ENCODE results near the gene C1QTNF8. TPM values are rescaled to one million over a fixed set of nuclear protein-coding genes. Genes with fewer than 3 reads are reported as not detected.

The C1QTNF8 gene
- total and polyA plus RNA-seq, 2 of the 8 experiments (the other 6 are each of a cell fraction or from before 2014, with no cell fraction given), result not detected

DNA sequence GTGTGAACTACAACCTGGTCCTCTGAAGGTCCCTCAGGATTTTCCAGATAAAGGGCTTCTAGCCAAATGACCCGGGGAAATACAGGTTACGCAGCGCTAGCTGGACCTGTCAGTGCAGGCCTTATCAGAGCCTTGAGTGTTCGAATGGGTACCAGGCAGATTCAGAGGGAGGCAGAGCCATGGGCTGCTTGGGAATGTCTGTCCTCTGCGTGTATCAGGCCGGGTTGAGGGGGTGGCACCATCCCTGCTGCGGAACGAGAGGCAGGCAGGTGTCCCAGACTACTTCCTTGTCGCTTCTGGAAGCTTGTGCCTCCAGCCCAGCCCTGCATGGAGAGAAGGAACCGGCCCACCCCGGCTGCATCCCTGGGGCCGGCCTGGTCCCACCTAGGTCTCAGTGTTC is 57.1 kb downstream of the C1QTNF8 start:
- 91% methylated on average over 9 of the region's 12 CpGs; no CpG with 5 or more reads in 1 of the 2 experiments for WGBS, 2 experiments (ENCODE audit: extremely low coverage in 1 of 2, insufficient coverage in 1 of 2, insufficient read length in 1 of 2, insufficient replicate concordance in 2 of 2, low coverage in 1 of 2, low lambda C conversion rate in 2 of 2, missing lambda C conversion rate in 1 of 2)
- no peak overlapping the region for H3K9ac ChIP-seq (replicated peaks in 1 of 4; ENCODE audit: extremely low read depth in 1 of 4, low read depth in 3 of 4, low read length in 3 of 4)
- H2BK5ac ChIP-seq (ENCODE audit: low read depth, low read length), result no peak overlapping the region
- H3K79me2 ChIP-seq (ENCODE audit: control insufficient read depth in 1 of 2, insufficient read depth in 2 of 2, low read length in 2 of 2), result no peaks in the 10 kb centered on the region
- FAIRE-seq (no peak), DNase-seq (ENCODE audit: low read depth in 1 of 2, low spot score in 2 of 2) (no peak)
- no peak overlapping the region for H2BK20ac ChIP-seq (ENCODE audit: low read length)
- ChIA-PET CTCF (ENCODE audit: partially characterized antibody) (no interaction called here), POLR2A (ENCODE audit: partially characterized antibody) (no interaction called here)
- no peak overlapping the region for H2AK5ac ChIP-seq (ENCODE audit: low read depth, low read length)
- peaks cover 0 to 1% of the 10 kb centered on the region in 2 experiments for H4K20me1 ChIP-seq (replicated peaks in 1 of 2; ENCODE audit: control insufficient read depth in 1 of 2, insufficient read depth in 2 of 2, low read length in 2 of 2)
- no peaks in the 10 kb centered on the region for H3K79me1 ChIP-seq (ENCODE audit: low read depth, low read length)
- H3K4me1 ChIP-seq (replicated peaks in 1 of 4; ENCODE audit: control insufficient read depth in 3 of 4, insufficient read depth in 4 of 4, low read length in 3 of 4), result peaks cover 0 to 11% (median 2%) of the 10 kb centered on the region in 4 experiments; a peak in 4 of 7 replicates
- H3K27ac ChIP-seq (ENCODE audit: low read depth, low read length), result no peak overlapping the region
- no peak overlapping the region for H4K91ac ChIP-seq (replicated peaks; ENCODE audit: insufficient read length, low read length)
- no peak overlapping the region for H2BK120ac ChIP-seq (replicated peaks; ENCODE audit: low read depth, low read length)
- H3K4me2 ChIP-seq (ENCODE audit: insufficient read depth in 1 of 2, low read depth in 2 of 2, low read length in 2 of 2), result no peak overlapping the region
- no peak overlapping the region for H2BK15ac ChIP-seq (ENCODE audit: low read length)
- H4K8ac ChIP-seq (ENCODE audit: extremely low read depth, insufficient read depth, low read length), result 0 out of 2 replicates have a peak overlapping the region, but pooled peaks have one; percentile 5
- H3K56ac ChIP-seq (replicated peaks; ENCODE audit: insufficient read length, low read depth, low read length), result no peak overlapping the region
- H3K4me3 ChIP-seq (ENCODE audit: extremely low read depth in 1 of 4, insufficient read depth in 2 of 4, low read depth in 3 of 4, low read length in 4 of 4), result no peak overlapping the region
- no peaks in the 10 kb centered on the region for H3K27me3 ChIP-seq (replicated peaks in 1 of 4; ENCODE audit: control insufficient read depth in 3 of 4, extremely low read depth in 1 of 4, insufficient read depth in 3 of 4, low read length in 3 of 4)
- H3K9me3 ChIP-seq (ENCODE audit: insufficient read depth in 2 of 2, low read depth in 1 of 2, low read length in 1 of 2), result peaks cover 3 to 8% of the 10 kb centered on the region in 2 experiments; a peak in 3 of 4 replicates
- H4K5ac ChIP-seq (ENCODE audit: insufficient read length, low read depth, low read length), result no peak overlapping the region
- no peak overlapping the region for H3K23ac ChIP-seq (ENCODE audit: insufficient read length)
- H3K4ac ChIP-seq (replicated peaks; ENCODE audit: insufficient read length, low read depth, low read length), result no peak overlapping the region
- H3K23me2 ChIP-seq (ENCODE audit: low read depth, low read length), result peaks cover 6% of the 10 kb centered on the region; the same call in 1 of the 2 replicates
- no peak overlapping the region for H2BK12ac ChIP-seq (ENCODE audit: low read depth, low read length)
- no peaks in the 10 kb centered on the region for H3K36me3 ChIP-seq (ENCODE audit: control insufficient read depth in 2 of 4, insufficient read depth in 4 of 4, low read length in 3 of 4)
- H2AFZ ChIP-seq (ENCODE audit: low read length), result no peak overlapping the region
- H3K18ac ChIP-seq (ENCODE audit: extremely low read depth, low read length), result no peak overlapping the region
- H3K14ac ChIP-seq (ENCODE audit: insufficient read length), result no peak overlapping the region
- no peak for TF ChIP-seq CEBPB (IDR thresholded peaks at IDR 0.05; ENCODE audit: low read depth, low read length)
- no peak for TF ChIP-seq BCL11A (IDR thresholded peaks at IDR 0.05; ENCODE audit: low read depth in 2 of 2, low read length in 2 of 2)
- no peak for TF ChIP-seq EGR1 (IDR thresholded peaks at IDR 0.05; ENCODE audit: borderline replicate concordance, low read depth, low read length)
- TF ChIP-seq HDAC6 (IDR thresholded peaks at IDR 0.05; ENCODE audit: low read depth, low read length), result no peak
- no peak for TF ChIP-seq MAFK (IDR thresholded peaks at IDR 0.05; ENCODE audit: low read depth, low read length)
- TF ChIP-seq SRF (IDR thresholded peaks at IDR 0.05; ENCODE audit: low read depth, low read length), result no peak
- no peak for TF ChIP-seq JUN (IDR thresholded peaks at IDR 0.05; ENCODE audit: low read depth, low read length)
- no peak for TF ChIP-seq CTBP2 (IDR thresholded peaks at IDR 0.05; ENCODE audit: borderline replicate concordance, insufficient read depth, insufficient read length, low read length)
- no peak for TF ChIP-seq RXRA (IDR thresholded peaks at IDR 0.05; ENCODE audit: insufficient read depth, low read depth, low read length)
- TF ChIP-seq YY1 (IDR thresholded peaks at IDR 0.05; ENCODE audit: low read depth, low read length), result no peak
- TF ChIP-seq PHF8 (conservative IDR thresholded peaks at IDR 0.05; ENCODE audit: low read depth, low read length), result no peak
- TF ChIP-seq JUND (IDR thresholded peaks at IDR 0.05; ENCODE audit: low read length), result no peak
- TF ChIP-seq ASH2L (IDR thresholded peaks at IDR 0.05; ENCODE audit: low read length), result no peak
- no peak for TF ChIP-seq EZH2 (IDR thresholded peaks at IDR 0.05; ENCODE audit: low read depth, low read length, severe bottlenecking)
- no peak for TF ChIP-seq POU5F1 (IDR thresholded peaks at IDR 0.05; ENCODE audit: low read depth, low read length)
- TF ChIP-seq TAF7 (optimal IDR thresholded peaks at IDR 0.05; ENCODE audit: borderline replicate concordance, low read depth, low read length), result no peak

Measured in H1 (cell line).